Sigmoid colon (tissue), 7 donors: ENCODE data around the gene ELFN2. TPM values are rescaled to one million over a fixed set of nuclear protein-coding genes. Genes with fewer than 3 reads are reported as not detected.

ENCODE experiments used
- DNase-seq: peaks from one replicate; pipeline ENCODE4 v3.0.0-alpha.2; 2019
- H3K27ac ChIP-seq, 4 donors: fragments of 200-600 bp; sonication (generic); one replicate each; pipeline ENCODE4 v1.5.1; 2016 to 2019; ENCODE audit warnings: mild to moderate bottlenecking in 1 of 4
- H3K27me3 ChIP-seq, 3 donors: fragments of 200-600 bp; sonication (generic); one replicate each; pipeline ENCODE4 v1.5.1; 2019; ENCODE audit warnings: mild to moderate bottlenecking in 1 of 3
- H3K36me3 ChIP-seq, 4 donors: fragments of 200-600 bp; sonication (generic); one replicate each; pipeline ENCODE4 v1.5.1; 2016 to 2019
- H3K4me1 ChIP-seq, 4 donors: fragments of 200-600 bp; sonication (generic); one replicate each; pipeline ENCODE4 v1.5.1; 2017 to 2019
- H3K4me3 ChIP-seq, 4 donors: fragments of 200-600 bp; sonication (generic); one replicate each; pipeline ENCODE4 v1.5.1; 2017 to 2019; ENCODE audit warnings: mild to moderate bottlenecking in 2 of 4, moderate library complexity in 1 of 4
- H3K9me3 ChIP-seq, 4 donors: fragments of 200-600 bp in 3 of 4; sonication (generic) in 3 of 4; one replicate each; pipeline versions ENCODE4 v1.5.1 to v1.6.1; 2013 to 2019
- CTCF ChIP-seq, 4 experiments: fragments of 450-650 bp in 3 of 4; fragments of 200-600 bp in 1 of 4; IDR thresholded peaks; one replicate each; pipeline ENCODE4 v1.5.1; 2016 to 2019; ENCODE audit warnings: antibody characterized with exemption in 4 of 4, mild to moderate bottlenecking in 3 of 4, moderate library complexity in 2 of 4
- EP300 ChIP-seq, 4 donors: sonication (generic); formaldehyde crosslinking; IDR thresholded peaks; one replicate each; pipeline ENCODE4 v1.6.1; 2017; ENCODE audit warnings: antibody characterized with exemption in 4 of 4
- POLR2A ChIP-seq, 2 donors: fragments of 450-650 bp; IDR thresholded peaks; one replicate each; pipeline ENCODE4 v1.6.1; 2016; ENCODE audit warnings: antibody characterized with exemption in 2 of 2, mild to moderate bottlenecking in 2 of 2, moderate library complexity in 2 of 2
- POLR2AphosphoS5 ChIP-seq, 4 donors: sonication (generic); formaldehyde crosslinking; IDR thresholded peaks; one replicate each; pipeline ENCODE4 v1.6.1; 2017; ENCODE audit warnings: antibody characterized with exemption in 4 of 4
- WGBS, 2 donors: extraction: QIAGEN DNeasy Blood & Tissue Kit; methylation state at CpG; one replicate each; pipeline ENCODE4 v1.1.7; 2013; 5-methylcytosine and 5-hydroxymethylcytosine counted together
- intact Hi-C: fragments of 100-400 bp; cut with DNase I; formaldehyde crosslinking; loops from one replicate; pipeline ENCODE4 v1.15.1; 2023
- polyA plus RNA-seq, 3 donors: library from polyadenylated mRNA; stranded (reverse); fragments of 200-250 nt; gene quantifications; one replicate each; pipeline ENCODE4 v1.2.3, GENCODE V29; 2013
- total RNA-seq, 4 donors: library from RNA; depleted of rRNA; stranded (reverse); fragments of >200 nt; gene quantifications; one replicate each; pipeline ENCODE4 v1.1.0, GENCODE V29; 2016
- donor health status: healthy with polysubstance abuse.
- donor health status: Bipolar disorder and iron deficiency.
- donor health status: healthy.

Gene ELFN2
- total and polyA plus RNA-seq, 7 donors: under 0.01 to 0.55 (median 0.15) TPM; not detected in 3

GRCh38 chr22:37362621-37363020, 64.7 kb downstream of the ELFN2 start:
- Histone ChIP-seq H3K4me1 (no peaks in the 10 kb centered on the region), H3K27ac (no peak overlapping the region), H3K9me3 (no peaks in the 10 kb centered on the region), H3K36me3 (no peaks in the 10 kb centered on the region), H3K4me3 (no peak overlapping the region), H3K27me3 (peaks cover 0 to 8% (median 0%) of the 10 kb centered on the region in 3 donors)
- no peak for TF ChIP-seq EP300 (IDR thresholded peaks at IDR 0.05)
- TF ChIP-seq CTCF (IDR thresholded peaks at IDR 0.05): no peak
- TF ChIP-seq POLR2AphosphoS5 (IDR thresholded peaks at IDR 0.05): no peak
- intact Hi-C loops: no loop called here
- 62 to 69% methylated on average over 3 of the region's 3 CpGs for WGBS, 2 donors
- DNase-seq: no peak

- H3K27ac ChIP-seq: no peak overlapping the region
- H3K36me3 ChIP-seq: no peaks in the 10 kb centered on the region
- intact Hi-C loops: no loop called here
- 78% methylated on average over 8 of the region's 8 CpGs for WGBS, 2 donors
- peaks cover 0 to 25% (median 0%) of the 10 kb centered on the region in 3 donors for H3K27me3 ChIP-seq
- DNase-seq: no peak
- H3K4me1 ChIP-seq: no peaks in the 10 kb centered on the region
- H3K4me3 ChIP-seq: no peak overlapping the region
- H3K9me3 ChIP-seq: no peaks in the 10 kb centered on the region
- no peak for TF ChIP-seq POLR2AphosphoS5 (IDR thresholded peaks at IDR 0.05)
- no peak for TF ChIP-seq CTCF (IDR thresholded peaks at IDR 0.05)
- no peak for TF ChIP-seq EP300 (IDR thresholded peaks at IDR 0.05)
- TF ChIP-seq POLR2A (IDR thresholded peaks at IDR 0.05): no peak
These were observed 68.4 kb downstream of the ELFN2 start for GRCh38 chr22:37358917-37359316.

- Histone ChIP-seq H3K36me3 (no peaks in the 10 kb centered on the region), H3K4me3 (no peak overlapping the region), H3K9me3 (no peaks in the 10 kb centered on the region), H3K27me3 (peaks cover 0 to 25% (median 0%) of the 10 kb centered on the region in 3 donors), H3K27ac (no peak overlapping the region), H3K4me1 (no peaks in the 10 kb centered on the region)
- TF ChIP-seq EP300 (IDR thresholded peaks at IDR 0.05): no peak
- TF ChIP-seq POLR2A (IDR thresholded peaks at IDR 0.05): no peak
- TF ChIP-seq CTCF (IDR thresholded peaks at IDR 0.05): no peak
- TF ChIP-seq POLR2AphosphoS5 (IDR thresholded peaks at IDR 0.05): no peak
- 88 to 92% methylated on average over 11 of the region's 11 CpGs for WGBS, 2 donors
- DNase-seq: no peak
- intact Hi-C loops: no loop called here
These were observed 68.9 kb downstream of the ELFN2 start for GRCh38 chr22:37358386-37358785.

- Histone ChIP-seq H3K9me3 (no peaks in the 10 kb centered on the region), H3K36me3 (no peaks in the 10 kb centered on the region), H3K27me3 (peaks cover 0 to 28% (median 0%) of the 10 kb centered on the region in 3 donors), H3K4me3 (no peak overlapping the region), H3K4me1 (no peaks in the 10 kb centered on the region), H3K27ac (no peak overlapping the region)
- intact Hi-C loops: no loop called here
- TF ChIP-seq POLR2A (IDR thresholded peaks at IDR 0.05): no peak
- no peak for TF ChIP-seq EP300 (IDR thresholded peaks at IDR 0.05)
- TF ChIP-seq CTCF (IDR thresholded peaks at IDR 0.05): no peak
- no peak for TF ChIP-seq POLR2AphosphoS5 (IDR thresholded peaks at IDR 0.05)
- WGBS, 2 donors: 87 to 91% methylated on average over 10 of the region's 10 CpGs
- DNase-seq: no peak
These were observed 69.7 kb downstream of the ELFN2 start for GRCh38 chr22:37357446-37358075.

GRCh38 chr22:37356922-37357321, 70.4 kb downstream of the ELFN2 start:
- intact Hi-C loops: no loop called here
- Histone ChIP-seq H3K4me1 (no peaks in the 10 kb centered on the region), H3K27me3 (peaks cover 0 to 29% (median 0%) of the 10 kb centered on the region in 3 donors), H3K27ac (no peak overlapping the region), H3K4me3 (no peak overlapping the region), H3K9me3 (no peaks in the 10 kb centered on the region), H3K36me3 (no peaks in the 10 kb centered on the region)
- 77 to 79% methylated on average over 8 of the region's 8 CpGs for WGBS, 2 donors
- TF ChIP-seq POLR2AphosphoS5 (IDR thresholded peaks at IDR 0.05) (no peak), CTCF (IDR thresholded peaks at IDR 0.05) (no peak), EP300 (IDR thresholded peaks at IDR 0.05) (no peak), POLR2A (IDR thresholded peaks at IDR 0.05) (no peak)
- no peak for DNase-seq
